NT2/D1 (cell line): ENCODE measurements around the gene AUP1.

ENCODE experiments used
- SUZ12 ChIP-seq: IDR thresholded peaks from 2 replicates; pipeline ENCODE4 v1.6.1; 2011; ENCODE audit not compliant: insufficient read length, insufficient read depth; ENCODE audit errors: extremely low read depth
- YY1 ChIP-seq: IDR thresholded peaks from 2 replicates; pipeline ENCODE4 v1.6.1; 2011; ENCODE audit not compliant: insufficient read length, insufficient read depth
- ZNF274 ChIP-seq: IDR thresholded peaks from 2 replicates; pipeline ENCODE4 v1.6.1; 2011; ENCODE audit warnings: mild to moderate bottlenecking, low read depth, low read length

GRCh38 chr2:74559912-74560311 is 30.4 kb upstream of the AUP1 start:
- TF ChIP-seq YY1 (no peak), ZNF274 (no peak), SUZ12 (no peak)
